WTC11 (cell line): ENCODE data around the gene PCBD1. TPM values are rescaled to one million over a fixed set of nuclear protein-coding genes. Genes with fewer than 3 reads are reported as not detected.

Experiments used
- ATAC-seq: fragments of 200-7000 bp; cut with Tn5 transposase; 2 replicates; pipeline ENCODE4 v1.10.0; 2021; ENCODE audit warnings: mild to moderate bottlenecking, moderate library complexity
- CTCF ChIA-PET: fragments of 300-600 bp; sonication (Branson Sonifier 250); formaldehyde crosslinking; loops from one replicate; lab custom pipeline; 2021; ENCODE audit warnings: antibody characterized with exemption; lab: Charles Lee
- POLR2A ChIA-PET: fragments of 350-600 bp; sonication (Branson Sonifier 250); formaldehyde crosslinking; loops from one replicate; lab custom pipeline; 2021; ENCODE audit warnings: antibody characterized with exemption; lab: Charles Lee
- DNase-seq: peaks from one replicate; pipeline ENCODE4 v3.0.0; 2021; ENCODE audit warnings: low spot score
- H3K27ac Mint-ChIP-seq: 2 replicates; pipeline ENCODE4 v1.8.0; 2021; ENCODE audit warnings: mixed read lengths
- H3K27me3 Mint-ChIP-seq: 2 replicates; pipeline ENCODE4 v1.8.0; 2021; ENCODE audit warnings: low read depth, mild to moderate bottlenecking, moderate library complexity, mixed read lengths
- H3K36me3 Mint-ChIP-seq: 2 replicates; pipeline ENCODE4 v1.8.0; 2021; ENCODE audit warnings: mixed read lengths
- H3K4me1 Mint-ChIP-seq: 2 replicates; pipeline ENCODE4 v1.8.0; 2022; ENCODE audit warnings: mixed read lengths
- H3K4me3 Mint-ChIP-seq: 2 replicates; pipeline ENCODE4 v1.8.0; 2021; ENCODE audit warnings: mild to moderate bottlenecking, moderate library complexity, mixed read lengths
- H3K9me3 Mint-ChIP-seq: 2 replicates; pipeline ENCODE4 v1.8.0; 2021; ENCODE audit warnings: mixed read lengths
- CBFB ChIP-seq: sonication (generic); formaldehyde crosslinking; IDR thresholded peaks from 2 replicates; pipeline ENCODE4 v1.8.1; 2022; ENCODE audit warnings: mild to moderate bottlenecking, low read depth, missing genetic modification reagents
- EMX1 ChIP-seq: fragments of 250-450 bp; sonication (Bioruptor Pico); IDR thresholded peaks from 2 replicates; pipeline ENCODE4 v1.8.0; 2021; ENCODE audit warnings: mild to moderate bottlenecking
- GABPB1 ChIP-seq: sonication (generic); formaldehyde crosslinking; IDR thresholded peaks from 2 replicates; pipeline ENCODE4 v1.8.1; 2023; ENCODE audit warnings: mild to moderate bottlenecking, missing genetic modification reagents
- MXD4 ChIP-seq: fragments of 250-450 bp; sonication (Bioruptor Pico); IDR thresholded peaks from 2 replicates; pipeline ENCODE4 v1.8.0; 2021; ENCODE audit warnings: mild to moderate bottlenecking, moderate library complexity, borderline replicate concordance
- NFYB ChIP-seq: sonication (generic); formaldehyde crosslinking; conservative IDR thresholded peaks from 2 replicates; pipeline ENCODE4 v1.8.0; 2022; ENCODE audit warnings: low read depth, missing genetic modification reagents
- NR1H2 ChIP-seq: sonication (generic); formaldehyde crosslinking; IDR thresholded peaks from 2 replicates; pipeline ENCODE4 v1.9.0; 2021; ENCODE audit warnings: mild to moderate bottlenecking, moderate library complexity, missing genetic modification reagents
- OVOL2 ChIP-seq: fragments of 250-450 bp; sonication (Bioruptor Pico); IDR thresholded peaks from 2 replicates; pipeline ENCODE4 v1.9.0; 2021; ENCODE audit warnings: mild to moderate bottlenecking, borderline replicate concordance
- PRRX2 ChIP-seq: fragments of 250-450 bp; sonication (Bioruptor Pico); IDR thresholded peaks from 2 replicates; pipeline ENCODE4 v1.8.0; 2021; ENCODE audit warnings: mild to moderate bottlenecking
- SMAD4 ChIP-seq: sonication (generic); formaldehyde crosslinking; IDR thresholded peaks from 2 replicates; pipeline ENCODE4 v1.8.0; 2022; ENCODE audit warnings: mild to moderate bottlenecking, missing genetic modification reagents
- SP1 ChIP-seq: sonication (generic); formaldehyde crosslinking; conservative IDR thresholded peaks from 2 replicates; pipeline ENCODE4 v1.8.1; 2022; ENCODE audit warnings: missing genetic modification reagents
- TCF7 ChIP-seq: sonication (generic); formaldehyde crosslinking; IDR thresholded peaks from 2 replicates; pipeline ENCODE4 v1.8.0; 2022; ENCODE audit warnings: mild to moderate bottlenecking, low read depth, missing genetic modification reagents, moderate library complexity
- TEAD4 ChIP-seq: sonication (generic); formaldehyde crosslinking; IDR thresholded peaks from 2 replicates; pipeline ENCODE4 v1.8.0; 2022; ENCODE audit warnings: mild to moderate bottlenecking, missing genetic modification reagents
- TP53 ChIP-seq: sonication (generic); formaldehyde crosslinking; IDR thresholded peaks from 2 replicates; pipeline ENCODE4 v1.8.1; 2023; ENCODE audit warnings: mild to moderate bottlenecking, missing genetic modification reagents
- ZNF232 ChIP-seq: sonication (generic); formaldehyde crosslinking; IDR thresholded peaks from 2 replicates; pipeline ENCODE4 v1.8.0; 2022; ENCODE audit warnings: mild to moderate bottlenecking, missing genetic modification reagents
- ZNF416 ChIP-seq: fragments of 250-450 bp; sonication (Bioruptor Pico); IDR thresholded peaks from 2 replicates; pipeline ENCODE4 v1.9.0; 2021; ENCODE audit warnings: mild to moderate bottlenecking, inconsistent platforms
- total RNA-seq: library from RNA; stranded (reverse); gene quantifications from 3 replicates; pipeline ENCODE4 v1.2.3, GENCODE V29; 2021
- TF ChIP-seq, protein P1 (sequence below): fragments of 250-450 bp; sonication (Bioruptor Pico); IDR thresholded peaks from 2 replicates; pipeline ENCODE4 v1.9.0; 2021; ENCODE audit warnings: mild to moderate bottlenecking, borderline replicate concordance
- TF ChIP-seq, protein P2 (sequence below): sonication (generic); formaldehyde crosslinking; IDR thresholded peaks from 2 replicates; pipeline ENCODE4 v1.8.1; 2023; ENCODE audit warnings: mild to moderate bottlenecking, moderate library complexity, missing genetic modification reagents
- TF ChIP-seq, protein P3 (sequence below): sonication (generic); formaldehyde crosslinking; IDR thresholded peaks from 2 replicates; pipeline ENCODE4 v1.8.0; 2022; ENCODE audit warnings: mild to moderate bottlenecking, missing genetic modification reagents
- TF ChIP-seq, protein P4 (sequence below): sonication (generic); formaldehyde crosslinking; IDR thresholded peaks from 2 replicates; pipeline ENCODE4 v1.8.1; 2023; ENCODE audit warnings: mild to moderate bottlenecking, missing genetic modification reagents, moderate library complexity

PCBD1 gene
- total RNA-seq, 1 experiment from 2014 or later = 32.5 TPM

DNA sequence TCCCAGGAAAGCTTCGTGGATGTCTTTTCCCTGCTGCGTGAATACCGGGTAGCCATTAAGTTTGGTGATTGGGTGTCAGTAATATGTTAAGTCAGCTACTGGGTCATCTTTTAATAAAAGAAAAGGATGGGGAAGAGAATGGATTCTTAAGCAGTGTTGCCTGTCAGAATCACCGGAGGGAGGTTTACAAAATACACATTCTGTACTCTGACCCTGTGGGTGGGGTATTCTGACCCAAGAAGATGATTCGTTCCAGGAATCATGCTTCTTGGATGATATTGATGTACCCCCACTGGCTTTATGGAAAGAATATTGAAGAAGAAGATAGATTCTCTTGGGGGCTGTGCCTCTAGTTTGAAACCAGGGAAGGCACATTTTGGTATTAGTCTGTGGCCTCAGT is 54.3 kb downstream of the PCBD1 start (continued):
- TF ChIP-seq, protein P1, sequence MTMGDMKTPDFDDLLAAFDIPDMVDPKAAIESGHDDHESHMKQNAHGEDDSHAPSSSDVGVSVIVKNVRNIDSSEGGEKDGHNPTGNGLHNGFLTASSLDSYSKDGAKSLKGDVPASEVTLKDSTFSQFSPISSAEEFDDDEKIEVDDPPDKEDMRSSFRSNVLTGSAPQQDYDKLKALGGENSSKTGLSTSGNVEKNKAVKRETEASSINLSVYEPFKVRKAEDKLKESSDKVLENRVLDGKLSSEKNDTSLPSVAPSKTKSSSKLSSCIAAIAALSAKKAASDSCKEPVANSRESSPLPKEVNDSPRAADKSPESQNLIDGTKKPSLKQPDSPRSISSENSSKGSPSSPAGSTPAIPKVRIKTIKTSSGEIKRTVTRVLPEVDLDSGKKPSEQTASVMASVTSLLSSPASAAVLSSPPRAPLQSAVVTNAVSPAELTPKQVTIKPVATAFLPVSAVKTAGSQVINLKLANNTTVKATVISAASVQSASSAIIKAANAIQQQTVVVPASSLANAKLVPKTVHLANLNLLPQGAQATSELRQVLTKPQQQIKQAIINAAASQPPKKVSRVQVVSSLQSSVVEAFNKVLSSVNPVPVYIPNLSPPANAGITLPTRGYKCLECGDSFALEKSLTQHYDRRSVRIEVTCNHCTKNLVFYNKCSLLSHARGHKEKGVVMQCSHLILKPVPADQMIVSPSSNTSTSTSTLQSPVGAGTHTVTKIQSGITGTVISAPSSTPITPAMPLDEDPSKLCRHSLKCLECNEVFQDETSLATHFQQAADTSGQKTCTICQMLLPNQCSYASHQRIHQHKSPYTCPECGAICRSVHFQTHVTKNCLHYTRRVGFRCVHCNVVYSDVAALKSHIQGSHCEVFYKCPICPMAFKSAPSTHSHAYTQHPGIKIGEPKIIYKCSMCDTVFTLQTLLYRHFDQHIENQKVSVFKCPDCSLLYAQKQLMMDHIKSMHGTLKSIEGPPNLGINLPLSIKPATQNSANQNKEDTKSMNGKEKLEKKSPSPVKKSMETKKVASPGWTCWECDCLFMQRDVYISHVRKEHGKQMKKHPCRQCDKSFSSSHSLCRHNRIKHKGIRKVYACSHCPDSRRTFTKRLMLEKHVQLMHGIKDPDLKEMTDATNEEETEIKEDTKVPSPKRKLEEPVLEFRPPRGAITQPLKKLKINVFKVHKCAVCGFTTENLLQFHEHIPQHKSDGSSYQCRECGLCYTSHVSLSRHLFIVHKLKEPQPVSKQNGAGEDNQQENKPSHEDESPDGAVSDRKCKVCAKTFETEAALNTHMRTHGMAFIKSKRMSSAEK (CRISPR knock-in tag) = no peak
- no peak for TF ChIP-seq PRRX2 (CRISPR knock-in tag)
- TF ChIP-seq NR1H2 (CRISPR knock-in tag) = no peak
- TF ChIP-seq, protein P2, sequence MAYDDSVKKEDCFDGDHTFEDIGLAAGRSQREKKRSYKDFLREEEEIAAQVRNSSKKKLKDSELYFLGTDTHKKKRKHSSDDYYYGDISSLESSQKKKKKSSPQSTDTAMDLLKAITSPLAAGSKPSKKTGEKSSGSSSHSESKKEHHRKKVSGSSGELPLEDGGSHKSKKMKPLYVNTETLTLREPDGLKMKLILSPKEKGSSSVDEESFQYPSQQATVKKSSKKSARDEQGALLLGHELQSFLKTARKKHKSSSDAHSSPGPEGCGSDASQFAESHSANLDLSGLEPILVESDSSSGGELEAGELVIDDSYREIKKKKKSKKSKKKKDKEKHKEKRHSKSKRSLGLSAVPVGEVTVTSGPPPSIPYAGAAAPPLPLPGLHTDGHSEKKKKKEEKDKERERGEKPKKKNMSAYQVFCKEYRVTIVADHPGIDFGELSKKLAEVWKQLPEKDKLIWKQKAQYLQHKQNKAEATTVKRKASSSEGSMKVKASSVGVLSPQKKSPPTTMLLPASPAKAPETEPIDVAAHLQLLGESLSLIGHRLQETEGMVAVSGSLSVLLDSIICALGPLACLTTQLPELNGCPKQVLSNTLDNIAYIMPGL (CRISPR knock-in tag) = no peak
- TF ChIP-seq SP1 (CRISPR knock-in tag) = no peak
- TF ChIP-seq CBFB = no peak
- TF ChIP-seq TEAD4 (CRISPR knock-in tag) = no peak
- TF ChIP-seq, all 79 proteins: peak for 0

DNA sequence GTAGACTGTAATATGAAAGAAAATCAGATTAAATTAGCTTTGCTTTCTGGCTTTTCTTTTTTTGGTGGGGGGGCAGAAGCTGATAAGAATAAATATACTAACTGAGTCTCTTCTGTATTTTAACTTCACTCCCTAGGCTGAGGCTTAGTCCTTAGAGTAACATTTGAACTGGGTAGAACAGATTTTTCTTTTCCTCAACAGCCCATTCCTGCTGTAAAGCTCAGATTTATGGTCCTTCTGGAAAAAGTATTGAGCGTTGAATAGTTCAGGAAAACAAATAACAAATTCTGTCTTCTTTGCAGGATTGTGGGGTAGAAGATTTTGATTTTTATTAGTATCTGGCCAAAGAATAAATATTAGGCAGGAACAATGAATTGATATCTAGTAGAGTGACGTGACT is 54.8 kb downstream of the PCBD1 start:
- CTCF ChIA-PET = no interaction called here
- TF ChIP-seq, protein P1 (CRISPR knock-in tag) = no peak
- TF ChIP-seq ZNF232 (no peak), OVOL2 (CRISPR knock-in tag) (no peak), ZNF416 (CRISPR knock-in tag) (no peak), EMX1 (CRISPR knock-in tag) (no peak), GABPB1 (CRISPR knock-in tag) (no peak), TCF7 (CRISPR knock-in tag) (no peak), PRRX2 (CRISPR knock-in tag) (no peak), MXD4 (CRISPR knock-in tag) (no peak), NFYB (no peak), SMAD4 (no peak), TP53 (CRISPR knock-in tag) (no peak)
- TF ChIP-seq, protein P3, sequence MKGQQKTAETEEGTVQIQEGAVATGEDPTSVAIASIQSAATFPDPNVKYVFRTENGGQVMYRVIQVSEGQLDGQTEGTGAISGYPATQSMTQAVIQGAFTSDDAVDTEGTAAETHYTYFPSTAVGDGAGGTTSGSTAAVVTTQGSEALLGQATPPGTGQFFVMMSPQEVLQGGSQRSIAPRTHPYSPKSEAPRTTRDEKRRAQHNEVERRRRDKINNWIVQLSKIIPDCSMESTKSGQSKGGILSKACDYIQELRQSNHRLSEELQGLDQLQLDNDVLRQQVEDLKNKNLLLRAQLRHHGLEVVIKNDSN = no peak
- TF ChIP-seq, protein P4, sequence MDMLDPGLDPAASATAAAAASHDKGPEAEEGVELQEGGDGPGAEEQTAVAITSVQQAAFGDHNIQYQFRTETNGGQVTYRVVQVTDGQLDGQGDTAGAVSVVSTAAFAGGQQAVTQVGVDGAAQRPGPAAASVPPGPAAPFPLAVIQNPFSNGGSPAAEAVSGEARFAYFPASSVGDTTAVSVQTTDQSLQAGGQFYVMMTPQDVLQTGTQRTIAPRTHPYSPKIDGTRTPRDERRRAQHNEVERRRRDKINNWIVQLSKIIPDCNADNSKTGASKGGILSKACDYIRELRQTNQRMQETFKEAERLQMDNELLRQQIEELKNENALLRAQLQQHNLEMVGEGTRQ (CRISPR knock-in tag) = no peak
- TF ChIP-seq, all 79 proteins: peak for 0
- Mint-ChIP-seq H3K27ac (no peak overlapping the region), H3K4me3 (no peak overlapping the region), H3K36me3 (peaks cover 29% of the 10 kb centered on the region), H3K9me3 (peaks cover 7% of the 10 kb centered on the region; the same call in 1 of the 2 replicates), H3K27me3 (no peaks in the 10 kb centered on the region), H3K4me1 (0 out of 2 replicates have a peak, but pooled peaks cover under 1% of the 10 kb centered on the region)
- POLR2A ChIA-PET = no interaction called here
- DNase-seq (no peak), ATAC-seq (no peak)
